Ammon's horn (tissue), 1 donor: ENCODE data around the gene SLC7A6OS.

Experiments
- DNase-seq: peaks from one replicate; pipeline ENCODE4 v3.0.0-alpha.2; 2016; ENCODE audit warnings: low spot score

Gene SLC7A6OS

DNA sequence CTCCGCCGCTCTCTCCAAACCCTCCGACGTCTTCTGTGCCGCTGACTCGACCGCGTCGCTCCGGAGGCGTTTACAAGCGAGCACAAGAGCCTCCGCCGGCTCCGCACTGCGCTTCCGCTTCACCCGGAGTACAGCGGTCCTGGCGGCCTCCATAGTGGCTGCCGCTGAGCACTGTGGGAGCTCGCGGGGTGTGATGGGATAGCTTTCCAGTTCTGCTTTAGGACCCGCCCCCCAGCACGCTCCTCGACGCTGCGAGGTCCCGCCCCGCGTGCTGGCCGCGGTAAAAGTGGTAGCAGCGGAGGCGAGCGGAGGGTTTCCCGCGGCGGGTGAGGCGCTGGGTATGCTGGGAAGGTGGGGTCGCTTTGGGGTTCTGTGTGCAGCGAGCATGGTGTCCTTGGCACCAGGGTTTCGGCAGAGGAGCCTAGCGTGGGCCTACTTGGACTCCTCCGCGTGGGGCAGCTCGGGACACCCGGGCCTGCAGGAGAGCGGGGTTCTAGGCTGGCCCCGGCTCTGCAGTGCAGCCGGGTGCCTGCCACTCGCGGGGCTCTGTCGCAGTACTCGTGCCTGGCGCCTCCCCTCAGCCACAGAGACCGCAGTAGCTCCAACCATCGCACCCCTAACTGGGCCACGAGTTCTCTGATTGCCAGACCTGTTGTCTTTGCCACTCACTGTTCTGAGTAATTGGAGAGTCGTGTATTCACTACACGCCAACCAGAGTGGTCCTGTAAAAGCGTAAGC, at the start of gene SLC7A6OS, which contains the start of gene PRMT7:
Gene SLC7A6OS, minus strand, starts transcription at position 173 of the 738 bp plus-strand sequence. Its CDS starts 20 bp downstream, at position 153.
Gene PRMT7, plus strand, starts transcription at position 246 of the 738 bp plus-strand sequence. CDS start 4,961 bp downstream, outside the sequence.
- DNase-seq = peak; percentile 94

DNA sequence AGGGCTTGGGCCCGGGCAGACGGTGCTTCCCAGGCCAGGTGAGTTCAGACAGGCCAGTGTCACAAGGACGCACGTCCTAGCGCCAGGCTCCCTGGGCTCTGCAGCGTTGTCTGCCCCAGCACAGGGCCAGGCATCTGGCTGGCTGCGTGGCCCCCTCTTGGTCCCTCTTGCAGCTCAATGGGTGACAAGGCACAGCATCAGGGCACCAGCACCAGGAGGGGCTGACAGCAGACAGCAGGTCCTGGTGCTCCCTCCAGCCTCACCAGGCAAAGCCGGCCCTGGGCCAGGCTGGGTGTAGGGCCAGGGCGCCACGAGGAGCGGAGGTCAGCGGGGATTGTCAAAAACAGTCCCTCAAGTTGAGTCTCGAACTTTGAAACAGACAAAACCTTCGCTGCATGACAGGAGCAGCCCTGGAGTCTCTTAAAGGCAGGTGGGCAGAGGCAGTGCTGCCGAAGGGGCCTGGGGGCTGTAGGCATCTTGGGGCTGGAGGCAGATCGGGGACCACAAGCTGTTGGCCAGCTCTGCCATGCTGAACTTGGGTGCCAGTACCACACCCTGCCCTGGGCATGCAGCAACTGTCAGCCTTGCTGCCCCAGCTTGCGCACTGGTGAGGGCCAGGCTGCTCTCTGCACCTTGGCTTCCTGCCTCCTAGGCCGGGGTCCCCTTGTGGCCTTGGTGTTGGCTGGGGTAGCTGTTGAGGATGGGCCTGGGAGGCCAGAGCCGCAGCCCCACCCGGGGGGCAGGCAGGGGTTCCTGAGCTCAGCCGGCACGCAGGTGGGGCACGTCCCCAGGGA, 48.8 kb upstream of the SLC7A6OS start:
- no peak for DNase-seq

DNA sequence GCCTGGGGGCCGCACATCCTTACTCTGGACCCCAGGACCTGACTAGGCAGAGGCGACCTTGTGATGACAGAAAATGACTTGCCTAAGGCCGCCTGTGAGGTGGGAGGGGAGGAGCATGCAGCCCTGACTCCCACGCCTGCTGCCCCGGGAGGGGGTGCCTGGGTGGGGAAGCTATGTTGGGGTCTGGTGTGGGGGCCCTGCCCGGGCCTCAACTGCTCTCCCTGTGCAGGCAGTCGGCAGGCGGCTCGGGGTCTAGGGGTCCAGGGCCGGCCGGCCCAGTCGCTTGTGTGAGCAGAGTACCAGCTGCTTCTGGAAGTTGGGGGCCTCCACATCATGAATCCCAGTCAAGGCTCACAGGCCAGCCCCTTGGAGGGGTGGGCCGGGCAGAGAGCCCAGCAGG, 48.2 kb upstream of the SLC7A6OS start:
- DNase-seq = no peak

DNA sequence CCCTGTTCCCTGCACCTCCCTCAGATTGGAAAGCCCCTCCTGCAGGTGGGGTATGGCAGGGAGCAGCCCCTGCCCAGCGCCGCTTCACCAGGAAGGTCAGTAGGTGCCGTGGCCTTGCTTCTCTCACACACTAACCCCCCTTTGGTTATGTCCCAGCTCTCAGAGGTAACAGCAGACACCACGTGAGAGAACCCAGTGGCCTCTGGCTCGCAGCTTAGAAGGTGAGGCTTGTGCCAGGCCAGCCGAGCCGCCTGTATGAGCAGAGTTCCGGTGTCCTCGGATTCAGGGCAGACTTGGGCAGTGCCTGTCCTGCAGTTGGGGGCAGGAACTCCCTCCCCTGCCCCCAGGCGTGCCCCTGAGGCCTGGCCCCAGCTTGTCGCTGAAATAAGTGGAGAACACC, 47.2 kb upstream of the SLC7A6OS start:
- DNase-seq = no peak

DNA sequence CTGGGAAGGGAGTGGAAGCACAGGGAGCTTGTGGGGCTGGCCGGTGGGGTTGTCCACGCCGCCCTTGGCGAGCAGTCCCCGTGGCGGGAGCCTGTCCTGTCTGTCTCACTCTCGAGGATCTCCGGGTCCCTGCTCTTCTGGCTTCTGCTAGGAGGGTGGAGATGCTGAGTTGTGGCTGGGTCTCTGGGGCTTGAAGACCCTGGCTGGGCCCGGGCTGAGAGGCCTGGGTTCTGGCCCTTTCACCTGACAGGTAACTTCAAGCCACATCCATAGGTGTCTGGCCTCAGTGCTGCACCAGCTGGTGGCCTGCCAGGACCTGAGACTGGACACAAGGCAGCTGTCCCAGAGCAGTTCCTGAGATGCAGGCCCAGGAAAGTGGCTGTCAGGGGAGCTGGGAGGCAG, 46.8 kb upstream of the SLC7A6OS start:
- no peak for DNase-seq

DNA sequence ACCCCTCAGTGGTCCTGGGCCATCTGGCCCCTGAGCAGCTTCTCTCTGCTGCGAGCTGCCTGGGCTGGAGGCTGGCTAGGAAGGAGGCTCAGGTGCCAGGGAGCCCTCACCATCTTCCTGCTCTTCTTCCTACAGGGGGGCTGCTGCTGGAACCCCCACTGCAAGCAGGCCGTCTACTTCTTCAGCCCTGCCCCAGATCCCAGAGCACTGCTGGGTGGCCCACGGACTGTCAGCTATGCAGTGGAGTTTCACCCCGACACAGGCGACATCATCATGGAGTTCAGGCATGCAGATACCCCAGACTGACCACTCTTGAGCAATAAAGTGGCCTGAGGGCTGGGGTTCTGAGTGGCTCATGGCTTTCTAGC, 46.2 kb upstream of the SLC7A6OS start:
- no peak for DNase-seq

DNA sequence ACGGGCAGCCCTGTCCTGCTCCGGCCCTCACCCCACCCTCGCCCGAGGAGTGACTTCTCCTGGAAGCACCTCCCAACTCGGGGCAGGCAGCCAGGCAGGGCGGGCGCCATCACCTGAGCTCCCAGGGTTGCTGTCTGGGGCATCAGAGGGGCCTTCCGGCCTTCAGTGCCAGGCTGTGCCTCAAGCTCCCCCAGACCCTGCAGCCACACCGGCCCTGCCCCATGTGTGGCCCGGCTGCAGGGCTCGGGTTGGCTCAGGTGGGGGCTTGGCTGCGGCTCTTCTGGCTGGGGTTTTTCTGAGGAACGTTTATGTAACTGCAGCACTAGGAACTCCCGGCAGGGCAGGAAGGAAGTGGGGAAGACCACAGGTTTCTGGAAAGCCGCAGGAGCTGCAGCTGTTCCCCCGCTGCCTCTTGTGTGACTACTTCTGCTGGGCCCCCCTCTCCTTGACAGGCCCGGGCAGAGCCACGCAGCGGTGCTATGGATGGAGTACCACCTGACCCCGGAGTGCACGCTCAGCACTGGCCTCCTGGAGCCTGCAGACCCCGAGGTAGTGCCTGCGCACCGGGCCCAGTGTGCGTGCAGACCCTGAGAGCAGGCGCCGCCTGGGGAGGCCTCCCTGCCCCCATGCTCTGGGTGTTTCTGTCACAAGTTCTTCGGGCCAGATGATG, 45.6 kb upstream of the SLC7A6OS start:
- DNase-seq = peak; percentile 50

DNA sequence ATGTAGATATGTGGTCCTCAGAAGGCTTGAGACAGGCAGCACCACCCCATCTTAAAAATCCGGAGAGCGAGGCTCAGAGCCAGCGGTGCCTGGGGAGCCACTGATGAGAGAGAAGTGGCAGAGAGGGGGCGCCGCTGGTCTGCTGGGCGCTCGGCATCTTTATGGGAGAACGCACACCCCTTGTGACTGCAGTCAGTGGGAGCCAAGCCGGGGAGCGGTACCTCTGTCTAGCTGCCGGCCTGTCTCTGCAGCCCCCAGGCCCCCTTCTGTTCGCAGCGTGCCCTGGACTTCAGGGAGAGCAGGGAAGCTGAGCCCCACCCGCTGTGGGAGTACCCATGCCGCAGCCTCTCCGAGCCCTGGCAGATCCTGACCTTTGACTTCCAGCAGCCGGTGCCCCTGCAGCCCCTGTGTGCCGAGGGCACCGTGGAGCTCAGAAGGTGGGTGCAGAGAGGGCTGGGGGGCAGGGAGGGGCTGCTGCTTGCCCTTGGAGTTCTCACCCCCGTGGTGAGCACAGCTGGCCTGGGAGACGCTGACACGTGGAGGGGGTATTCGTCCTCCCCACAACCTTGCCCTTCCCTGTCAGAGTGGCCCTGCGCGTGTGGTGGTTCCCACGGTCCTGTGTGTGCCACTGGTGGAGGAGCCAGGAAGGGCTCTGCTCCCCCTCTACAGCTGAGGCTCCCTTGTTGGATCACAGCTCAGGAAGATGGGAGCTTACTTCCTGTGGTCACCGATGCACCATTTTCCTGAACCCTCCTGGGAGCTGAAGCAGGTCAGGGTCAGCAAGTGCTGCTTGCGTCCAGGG, 44.9 kb upstream of the SLC7A6OS start:
- DNase-seq = no peak

DNA sequence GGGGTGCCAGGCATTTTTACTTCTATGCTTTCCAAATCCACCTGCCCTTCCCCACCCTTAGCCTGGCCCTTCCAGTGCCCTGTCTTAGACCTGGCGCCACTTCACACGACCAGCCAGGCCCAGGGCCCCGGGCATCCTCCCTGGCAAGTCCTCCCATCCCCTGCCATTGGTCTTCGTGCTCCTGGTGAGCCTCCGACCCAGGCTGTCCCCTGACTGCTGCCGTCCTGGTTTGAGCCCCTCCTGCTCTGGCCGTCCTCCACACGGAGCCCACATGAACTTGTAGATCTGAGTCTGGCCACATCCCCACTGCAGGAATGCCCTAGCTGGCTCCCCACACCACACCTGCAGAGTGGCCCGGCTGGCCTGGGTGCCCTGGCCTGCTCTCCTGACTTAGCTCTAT, 44.1 kb upstream of the SLC7A6OS start:
- DNase-seq = no peak

DNA sequence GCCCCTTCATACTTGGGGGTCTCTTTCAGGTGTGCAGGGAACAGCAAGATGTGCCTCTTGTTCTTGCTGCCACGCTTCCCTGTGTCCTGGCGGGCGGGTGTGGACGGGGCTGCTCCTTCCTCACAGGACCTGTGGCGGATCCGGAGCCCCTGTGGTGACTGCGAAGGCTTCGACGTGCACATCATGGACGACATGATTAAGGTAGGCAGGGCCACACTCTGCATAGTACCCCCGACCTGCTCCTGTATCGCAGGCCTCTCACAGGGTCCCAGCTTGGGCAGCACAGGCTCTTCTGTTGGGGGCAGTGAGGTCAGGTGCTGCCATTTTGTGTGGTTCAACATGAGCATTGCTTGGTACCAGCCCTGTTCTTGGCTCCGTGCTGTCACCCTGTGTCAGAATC, 42.6 kb upstream of the SLC7A6OS start:
- no peak for DNase-seq

DNA sequence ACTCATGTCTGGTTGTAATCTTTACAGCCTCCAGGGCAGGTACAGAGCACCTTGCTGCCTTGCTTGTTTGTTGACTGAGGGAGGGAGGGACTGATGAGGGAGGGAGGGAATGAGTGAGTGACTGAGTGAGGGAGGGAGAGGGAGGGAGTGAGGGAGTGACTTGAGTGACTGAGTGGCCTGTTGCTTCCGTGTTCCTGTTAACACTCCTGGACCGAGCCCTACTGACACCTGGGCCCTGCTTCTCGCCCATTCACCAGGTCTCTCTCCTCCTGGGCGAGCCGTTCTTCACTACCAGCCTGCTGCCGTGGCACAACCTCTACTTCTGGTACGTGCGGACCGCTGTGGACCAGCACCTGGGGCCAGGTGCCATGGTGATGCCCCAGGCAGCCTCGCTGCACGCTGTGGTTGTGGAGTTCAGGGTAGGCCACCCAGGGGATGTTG, 41.3 kb upstream of the SLC7A6OS start:
- no peak for DNase-seq

DNA sequence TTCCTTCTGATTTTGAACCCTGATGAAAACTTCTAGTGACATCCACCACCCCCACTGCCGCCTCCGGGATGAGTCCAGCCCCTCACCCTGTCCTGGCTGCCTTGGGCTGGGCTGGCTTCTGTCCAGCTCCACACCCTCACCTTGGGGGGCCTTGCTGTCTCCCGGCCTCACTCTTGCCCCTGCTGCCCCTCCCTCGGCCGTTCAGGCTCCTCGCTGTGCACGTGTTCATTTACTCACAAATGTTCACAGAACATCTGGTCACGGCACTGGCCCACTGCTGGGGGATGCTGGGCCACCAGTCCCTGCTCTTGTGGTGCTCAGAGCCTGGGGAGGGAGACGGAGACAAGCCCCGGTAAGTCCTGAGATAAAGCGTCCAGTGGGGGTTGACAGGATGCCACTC, 40.7 kb upstream of the SLC7A6OS start:
- no peak for DNase-seq

DNA sequence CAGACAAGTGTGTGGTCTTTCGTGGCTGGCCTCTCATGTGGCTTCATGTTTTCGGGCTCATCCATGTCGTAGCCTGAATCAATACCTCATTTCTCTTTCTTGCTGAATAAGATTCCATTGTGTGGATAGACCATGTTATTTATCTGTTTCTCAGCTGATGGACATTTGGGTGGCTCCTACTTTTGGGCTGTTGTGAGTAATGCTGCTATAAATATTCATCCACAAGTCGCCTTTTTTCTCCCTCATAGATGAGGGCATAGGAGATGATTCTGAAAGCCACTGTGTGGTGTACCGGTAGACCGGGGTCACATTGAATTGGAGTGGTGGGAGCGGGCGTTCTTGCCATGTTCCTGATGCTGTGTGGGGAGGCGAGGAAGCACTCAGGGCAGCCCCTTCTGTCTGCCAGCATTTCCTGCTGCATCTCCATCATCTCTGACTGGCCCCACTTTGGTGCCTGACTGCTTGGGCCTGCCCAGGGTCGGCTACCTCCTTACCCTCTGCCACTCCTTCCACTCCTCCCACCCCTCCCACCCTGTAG, 40.1 kb upstream of the SLC7A6OS start:
- DNase-seq = no peak

DNA sequence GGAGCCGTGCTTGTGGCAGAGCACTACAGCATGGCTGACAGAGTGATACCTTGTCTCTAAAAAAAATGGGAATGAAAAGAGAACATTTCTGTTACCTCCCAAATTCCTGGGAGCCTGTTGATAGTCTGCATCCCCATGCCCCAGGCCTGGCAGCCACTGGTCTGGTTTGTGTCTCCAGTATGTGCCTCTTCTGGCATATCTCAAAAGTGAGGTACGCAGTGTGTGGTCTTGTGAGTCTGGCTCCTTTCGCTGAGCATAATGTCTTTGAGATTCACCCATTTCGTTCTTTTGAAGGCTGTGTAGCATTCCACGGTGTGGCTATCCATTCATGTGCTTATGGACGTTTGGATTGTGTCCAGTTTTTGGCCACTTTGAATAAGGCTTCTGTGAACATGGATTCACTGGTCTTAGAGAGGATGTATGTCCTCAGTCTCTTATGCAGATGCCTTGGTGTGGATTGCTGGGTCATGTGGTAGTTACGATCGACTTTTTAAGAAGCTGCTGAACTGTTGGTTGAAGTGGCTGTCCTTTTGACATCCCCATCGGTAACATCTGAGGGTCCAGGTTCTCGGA, 39.2 kb upstream of the SLC7A6OS start:
- no peak for DNase-seq

DNA sequence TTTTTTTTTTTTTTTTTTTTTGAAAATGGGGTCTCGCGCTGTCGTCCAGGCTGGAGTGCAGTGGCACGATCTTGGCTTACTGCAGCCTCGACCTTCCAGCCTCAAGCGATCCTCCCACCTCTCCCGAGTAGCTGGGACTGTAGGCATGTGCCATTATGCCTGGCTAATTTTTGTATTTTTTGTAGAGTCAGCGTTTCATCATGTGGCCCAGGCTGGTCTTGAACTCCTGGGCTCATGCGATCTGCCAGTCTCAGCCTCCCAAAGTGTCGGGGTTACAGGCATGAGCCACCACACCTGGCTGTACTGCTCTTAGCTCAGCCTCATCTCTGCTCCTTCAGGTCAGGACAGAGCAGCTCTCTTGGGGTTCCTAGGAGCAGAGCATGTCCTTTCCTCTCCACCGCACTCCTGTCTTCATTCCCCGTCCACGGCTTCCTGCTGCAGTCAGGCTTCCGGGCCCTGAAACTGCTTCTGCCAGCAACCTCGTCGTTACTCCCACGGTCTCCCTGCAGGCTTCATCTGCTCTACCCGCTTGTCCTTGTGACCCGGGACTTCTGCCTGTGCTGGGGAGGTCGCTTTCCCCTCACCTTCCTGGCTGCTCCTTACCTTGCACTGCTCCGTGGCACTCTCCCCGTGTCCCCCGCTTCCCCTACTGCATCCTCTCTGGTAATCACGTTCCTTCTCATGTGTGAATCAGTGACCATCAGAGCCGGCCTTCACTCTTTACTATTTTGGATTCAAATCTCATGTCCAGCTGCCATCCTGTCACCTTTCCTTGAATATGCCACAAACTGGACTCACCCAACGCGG, 38.1 kb upstream of the SLC7A6OS start:
- DNase-seq = no peak

DNA sequence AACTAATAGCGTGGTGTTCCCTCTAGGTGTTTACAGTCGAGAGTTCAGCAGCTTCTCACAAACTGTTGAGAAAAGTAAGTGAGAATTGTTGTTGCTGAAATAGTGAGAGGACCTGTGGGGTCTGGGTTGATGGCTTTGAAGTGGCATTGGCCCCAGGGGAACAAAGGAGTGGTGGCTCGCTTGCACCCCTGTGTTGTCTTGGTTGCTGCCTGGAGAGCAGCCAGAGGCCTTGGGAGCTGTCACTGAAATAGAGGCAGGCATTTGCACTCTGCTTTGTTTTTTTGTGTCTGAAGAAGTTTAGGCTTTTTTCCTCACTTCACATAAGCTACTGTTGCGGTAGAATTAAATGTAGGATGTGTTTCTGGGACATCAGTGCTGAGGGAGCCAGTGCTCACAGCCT, 36.9 kb upstream of the SLC7A6OS start:
- no peak for DNase-seq

DNA sequence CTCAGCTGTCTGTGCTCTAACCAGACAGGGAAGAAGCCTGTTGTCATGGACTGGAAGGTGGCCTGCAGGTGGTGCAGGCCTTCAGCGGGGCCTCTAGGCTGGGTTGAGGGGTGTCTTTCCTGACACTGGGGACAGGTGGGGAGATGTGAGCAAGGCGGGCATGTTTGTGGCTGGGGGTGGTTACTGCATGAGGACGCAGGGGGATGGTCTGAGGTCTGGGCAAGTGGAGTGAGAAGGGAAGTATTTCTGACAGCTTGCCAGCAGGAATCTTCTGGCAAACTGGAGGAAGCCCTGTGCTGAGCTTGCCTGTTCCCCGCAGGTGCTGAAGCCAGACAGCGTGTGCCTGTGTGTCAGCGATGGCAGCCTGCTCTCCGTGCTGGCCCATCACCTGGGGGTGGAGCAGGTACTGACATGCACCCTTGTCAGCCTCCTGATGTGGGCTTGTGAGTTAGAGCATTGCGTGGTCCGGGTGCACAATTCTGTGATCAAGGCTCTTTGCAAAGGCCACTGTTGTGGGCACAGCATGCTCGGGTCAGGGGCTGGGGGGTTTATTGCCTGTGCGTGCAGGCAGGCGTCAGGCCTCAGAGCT, 36.2 kb upstream of the SLC7A6OS start:
- DNase-seq = no peak

DNA sequence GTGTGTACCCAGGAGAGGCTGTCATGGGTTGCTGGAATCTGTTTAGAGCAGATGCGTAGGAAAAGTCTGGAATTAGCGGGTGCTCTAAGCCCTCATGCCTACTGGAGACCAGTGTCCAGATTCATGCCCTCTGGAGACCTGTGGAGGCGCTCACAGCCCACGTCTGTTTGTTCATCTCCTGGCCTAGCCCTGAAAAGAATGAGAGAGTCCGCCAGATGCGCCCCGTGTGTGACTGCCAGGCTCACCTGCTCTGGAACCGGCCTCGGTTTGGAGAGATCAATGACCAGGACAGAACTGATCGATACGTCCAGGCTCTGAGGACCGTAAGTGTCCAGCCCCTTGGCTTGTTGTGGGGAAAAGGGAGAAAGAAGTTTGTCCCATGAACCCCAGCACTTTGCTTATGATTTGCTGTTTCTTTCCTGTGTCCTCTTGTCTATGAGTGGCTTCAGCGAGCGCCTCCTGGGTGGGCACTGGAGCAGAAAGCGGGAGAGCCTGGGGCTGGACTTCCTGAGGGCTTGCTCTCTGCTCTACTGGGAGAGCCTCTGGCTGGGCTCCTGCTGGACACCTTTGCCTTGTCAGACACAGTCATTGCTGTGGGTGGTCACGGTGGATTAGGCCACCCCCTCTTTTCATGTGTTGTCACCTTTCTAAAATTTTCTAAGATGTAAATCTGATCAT, 35.4 kb upstream of the SLC7A6OS start:
- DNase-seq = no peak

DNA sequence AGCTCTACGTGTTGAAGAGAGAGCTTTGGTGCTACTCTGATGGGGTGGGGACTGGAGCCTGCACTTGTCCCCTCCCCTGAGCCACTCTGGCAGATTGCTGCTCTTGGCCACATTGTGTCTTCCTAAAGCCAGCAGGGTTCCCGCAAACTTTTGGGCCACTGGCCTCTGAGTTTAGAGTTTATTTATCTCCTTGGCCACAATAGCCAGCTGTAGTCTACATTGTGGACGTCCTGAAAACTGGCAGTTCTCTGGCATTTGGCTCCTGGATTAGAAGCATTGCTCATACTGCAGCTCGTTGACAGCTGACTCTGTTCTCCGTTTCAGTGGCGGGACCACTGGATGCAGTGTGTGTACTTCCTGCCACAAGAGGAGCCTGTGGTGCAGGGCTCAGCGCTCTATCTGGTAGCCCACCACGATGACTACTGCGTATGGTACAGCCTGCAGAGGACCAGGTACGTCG, 34.6 kb upstream of the SLC7A6OS start:
- DNase-seq = no peak
